NCI-H1436 treated with DMSO at 0.1 percent for 48 hours (cell line): Measurements from ENCODE around the gene ERN1.

Experiments used
- DNase-seq: peaks from one replicate; lab custom pipeline; 2025; lab: John Stamatoyannopoulos, UW

The ERN1 gene

DNA sequence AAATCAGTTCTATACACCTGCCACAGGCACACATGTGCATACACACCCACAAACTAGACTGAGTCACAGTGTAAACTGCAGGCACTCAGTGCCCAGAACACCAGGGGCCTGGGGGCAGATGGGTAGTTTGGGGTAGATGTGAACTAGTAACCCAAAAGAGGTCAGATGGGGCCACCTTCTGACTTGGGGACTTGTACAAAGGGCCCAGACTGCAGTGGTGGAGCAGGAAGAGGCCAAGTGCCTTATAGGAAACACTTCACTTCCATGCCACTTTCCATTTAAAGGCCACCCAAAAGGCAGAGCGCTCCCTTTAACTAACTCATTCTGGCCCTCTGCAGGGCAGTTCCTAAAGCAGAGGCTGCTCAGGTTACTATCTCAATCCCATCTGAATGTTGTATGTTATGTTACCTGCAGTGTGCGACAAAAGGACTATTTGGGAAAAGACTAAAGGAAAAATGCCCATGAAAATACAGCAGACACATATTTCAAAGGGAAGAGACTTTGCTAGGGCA, 27.8 kb upstream of the ERN1 start:
- DNase-seq = no peak

DNA sequence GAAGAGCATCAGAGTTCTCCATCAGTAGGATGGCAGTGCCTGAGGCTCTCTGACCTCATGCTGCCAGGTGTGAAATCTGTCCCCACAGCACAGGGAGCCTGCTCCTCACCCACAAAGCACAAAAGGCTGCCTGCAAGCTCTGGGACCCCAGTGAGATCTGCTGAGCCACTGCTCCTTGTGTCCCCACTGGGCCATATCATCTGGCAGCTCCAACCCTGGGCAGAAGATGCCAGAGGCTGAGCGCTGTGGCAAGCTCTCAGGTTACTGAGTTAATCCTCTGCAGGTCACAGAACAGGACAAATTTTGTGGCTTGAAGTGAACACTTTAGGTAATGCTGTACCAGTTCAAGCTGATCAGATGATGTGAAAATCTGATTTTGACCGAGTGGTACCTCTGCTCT, 26.7 kb upstream of the ERN1 start:
- DNase-seq = no peak

DNA sequence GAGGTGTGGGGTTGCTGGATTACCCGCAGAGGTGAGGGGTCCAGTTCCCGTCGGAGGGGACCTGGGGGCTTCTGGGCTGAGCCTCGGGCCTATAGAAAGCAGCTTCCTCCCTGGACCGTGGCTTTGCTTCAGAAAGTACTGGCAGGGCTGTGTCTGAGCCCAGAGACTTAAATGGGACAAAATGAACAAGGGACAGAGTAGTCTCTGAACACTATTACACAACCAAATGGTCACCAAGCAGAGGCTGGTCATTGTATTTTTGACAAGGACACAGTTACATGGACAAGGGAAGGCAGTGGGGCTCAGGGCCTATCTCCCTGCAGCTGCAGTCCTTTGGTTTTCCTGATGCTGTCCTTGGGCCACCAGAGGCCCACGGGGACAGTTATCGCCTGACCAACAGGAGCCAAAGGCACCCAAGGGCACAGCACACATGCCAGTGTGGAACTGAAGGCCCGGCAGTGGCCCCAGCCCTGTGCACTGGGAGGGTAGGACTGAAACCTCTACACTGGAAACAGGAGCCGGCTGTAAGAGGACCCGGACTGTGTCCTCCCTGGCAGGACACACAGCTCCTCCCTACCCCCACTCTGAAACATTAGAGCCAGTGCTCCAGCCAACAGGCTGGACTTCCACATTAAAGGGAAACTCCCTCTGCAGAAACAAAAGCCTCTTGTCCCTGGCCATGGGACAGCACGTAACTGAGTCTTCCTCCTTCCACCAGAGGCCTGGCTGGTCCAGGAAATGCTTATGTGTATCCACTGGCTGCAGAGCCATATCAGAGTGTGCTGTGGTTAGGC, 26.0 kb upstream of the ERN1 start:
- no peak for DNase-seq

DNA sequence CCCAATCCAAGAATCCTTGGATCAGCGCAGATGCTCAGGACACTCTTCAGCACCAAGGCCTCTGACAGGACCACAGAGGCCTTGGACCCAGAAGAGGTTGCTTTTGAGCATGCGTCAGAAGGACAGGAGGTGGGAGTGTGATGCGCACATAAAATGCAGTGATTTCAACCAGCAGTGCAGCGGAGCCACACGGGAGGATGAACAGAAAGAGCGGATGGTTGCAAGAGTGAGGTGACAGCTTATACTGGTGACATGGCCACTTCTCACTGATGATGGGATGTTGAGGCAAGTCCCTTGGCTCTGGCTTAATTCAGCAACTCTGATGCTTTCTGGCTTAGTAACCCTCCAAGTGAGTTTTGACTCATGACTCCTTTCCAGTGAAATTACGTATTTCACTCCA, 25.2 kb upstream of the ERN1 start:
- no peak for DNase-seq

DNA sequence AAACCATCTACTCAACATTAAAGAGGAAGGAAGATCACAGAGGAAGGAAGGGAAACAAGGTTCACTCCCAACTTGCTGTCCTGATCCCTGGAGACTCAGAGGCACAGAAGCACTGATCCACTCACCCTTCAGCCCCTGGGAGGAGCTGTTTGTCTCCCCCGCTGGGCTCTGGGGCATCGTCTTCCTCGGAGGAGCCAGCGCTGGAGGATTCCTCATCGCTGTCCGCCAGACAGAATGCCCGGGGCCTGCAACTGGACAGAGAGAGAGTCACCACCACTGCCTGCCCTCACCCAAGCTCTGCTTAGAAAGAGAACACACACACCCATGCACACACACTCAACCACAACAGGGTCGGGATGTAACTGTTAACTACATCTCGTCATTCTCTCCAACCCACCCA, 24.8 kb upstream of the ERN1 start:
- DNase-seq = no peak

DNA sequence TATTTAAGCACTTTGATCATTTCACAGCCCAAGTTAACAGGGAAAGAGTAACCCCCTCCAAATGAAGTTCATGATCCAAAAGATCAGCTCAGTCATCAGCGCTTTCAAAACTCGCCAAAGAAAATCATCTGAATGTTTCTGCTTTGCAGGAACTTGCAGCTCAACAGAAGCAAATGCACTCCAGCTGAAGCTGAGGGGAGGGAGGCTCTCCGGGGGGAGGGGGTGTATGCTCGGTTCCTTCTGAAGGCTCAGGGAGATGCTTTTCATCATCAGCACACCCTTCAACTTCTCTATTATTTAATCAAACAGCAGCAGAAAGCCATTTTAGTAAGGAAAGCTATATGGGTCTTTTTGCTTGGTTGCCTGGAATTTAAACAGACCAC, 24.4 kb upstream of the ERN1 start:
- no peak for DNase-seq

DNA sequence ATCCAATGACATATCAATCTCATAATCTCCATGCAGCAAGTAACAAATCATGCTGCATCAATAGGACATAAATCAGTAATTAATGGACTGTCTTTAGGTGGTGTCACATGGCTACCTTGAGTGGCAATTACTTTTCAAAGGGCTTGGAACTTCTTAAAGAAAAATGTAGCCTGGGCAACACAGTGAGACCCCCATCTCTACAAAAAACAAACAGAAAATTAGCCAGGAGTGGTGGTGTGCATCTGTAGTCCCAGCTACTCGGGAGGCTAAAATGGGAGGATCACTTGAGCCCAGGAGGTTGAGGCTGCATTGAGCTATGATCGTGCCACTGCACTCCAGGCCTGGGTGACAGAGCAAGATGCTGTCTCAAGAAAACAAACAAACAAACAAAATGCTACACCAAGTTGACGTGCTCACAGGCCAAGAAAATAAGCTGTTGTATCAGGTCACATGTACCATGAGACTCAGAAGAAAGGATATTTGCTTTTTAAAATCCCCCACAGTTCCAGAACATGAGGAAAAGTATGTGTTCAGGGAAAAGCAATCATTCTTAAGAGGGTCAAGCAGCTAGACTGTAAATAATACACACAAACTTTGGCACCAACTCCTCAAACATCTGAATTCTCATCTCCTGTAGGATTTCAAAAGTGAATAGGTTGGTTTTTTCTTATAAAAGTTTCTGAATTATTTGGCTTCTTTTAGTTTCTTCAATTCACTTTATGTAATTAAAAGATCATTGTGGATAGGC, 23.8 kb upstream of the ERN1 start:
- no peak for DNase-seq

DNA sequence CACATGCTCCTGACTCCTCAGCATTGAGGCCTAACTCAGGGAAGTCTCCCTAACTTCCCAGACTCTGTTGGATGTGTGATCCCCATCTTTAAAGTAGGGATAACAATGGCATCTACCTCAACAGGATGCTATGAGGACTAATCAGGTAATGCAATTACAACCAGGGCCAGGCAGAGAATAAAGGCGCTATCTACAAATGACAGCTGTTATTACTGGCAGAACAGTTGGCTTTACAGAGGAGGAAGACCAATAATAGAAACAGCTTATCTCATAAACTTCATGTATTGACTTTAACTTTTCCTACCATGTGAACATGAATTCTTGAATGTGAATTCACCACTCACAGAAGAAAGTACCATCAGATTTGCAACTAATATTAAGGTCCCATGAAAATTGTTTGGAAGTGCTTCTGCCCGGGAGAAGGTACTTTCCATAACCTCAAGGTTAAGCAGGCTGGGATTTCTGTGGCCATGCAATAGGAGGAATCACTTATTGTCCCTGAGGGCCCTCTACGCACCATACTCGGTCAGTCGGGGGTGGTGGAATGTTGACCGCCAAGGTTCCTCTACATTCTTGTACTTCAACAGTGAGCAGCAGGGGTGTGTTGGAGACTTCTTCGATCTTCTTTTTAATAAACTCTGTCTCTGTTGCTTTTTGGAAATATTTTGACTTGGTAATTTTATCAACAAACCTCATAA, 22.6 kb upstream of the ERN1 start:
- DNase-seq = no peak

DNA sequence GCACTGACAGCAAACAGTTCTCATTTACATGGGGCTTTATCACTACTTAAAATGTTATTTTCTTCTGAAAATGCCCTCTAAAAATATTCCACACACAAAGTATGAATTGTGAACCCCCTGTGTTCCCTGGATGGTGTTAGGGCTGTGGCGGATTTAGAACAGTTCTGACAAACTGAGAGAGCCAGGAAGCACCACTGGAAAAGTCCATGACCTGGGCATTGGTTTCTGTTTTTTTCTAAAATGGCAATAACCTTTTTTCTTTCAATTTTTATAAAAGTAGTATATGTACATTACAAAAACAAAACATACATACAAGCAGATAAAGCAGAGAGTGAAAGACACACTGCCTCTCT, 21.0 kb upstream of the ERN1 start:
- DNase-seq = no peak

DNA sequence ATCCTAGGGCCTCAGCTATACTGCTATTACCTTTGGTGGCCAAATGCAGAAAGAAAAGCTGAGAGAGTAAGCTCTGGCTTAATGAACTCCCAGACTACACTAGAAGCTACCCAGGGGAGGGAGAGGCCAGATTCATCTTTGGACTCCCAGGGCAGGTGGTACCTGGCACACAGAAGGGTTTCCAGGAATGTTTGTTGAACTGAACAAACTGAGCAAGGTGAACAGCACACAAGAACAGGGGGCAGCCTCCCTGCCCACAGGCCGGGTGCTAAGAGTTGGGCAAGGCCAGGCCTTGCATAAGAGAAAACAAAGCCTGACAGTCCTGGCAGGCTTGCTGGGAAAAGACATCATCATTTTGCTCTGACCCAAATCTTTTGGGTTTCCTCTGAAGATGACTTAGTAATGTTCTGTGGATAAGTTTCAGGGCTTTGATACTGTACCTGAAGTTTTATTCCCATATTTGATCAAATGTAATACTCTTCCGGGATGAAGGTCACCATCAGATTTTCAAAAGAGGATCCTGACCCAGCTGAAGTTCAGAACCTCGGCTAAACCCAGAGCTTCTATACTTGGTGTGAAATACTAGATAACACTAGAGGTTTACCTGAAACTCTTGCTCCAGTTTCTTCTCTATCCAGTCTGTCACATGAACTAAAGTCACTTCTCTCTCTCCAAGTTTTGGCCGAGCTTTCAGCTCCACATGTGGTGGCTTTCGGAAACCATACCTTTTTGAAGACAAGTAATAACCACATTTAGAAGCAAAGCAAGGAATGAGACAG, 20.5 kb upstream of the ERN1 start:
- DNase-seq = no peak

DNA sequence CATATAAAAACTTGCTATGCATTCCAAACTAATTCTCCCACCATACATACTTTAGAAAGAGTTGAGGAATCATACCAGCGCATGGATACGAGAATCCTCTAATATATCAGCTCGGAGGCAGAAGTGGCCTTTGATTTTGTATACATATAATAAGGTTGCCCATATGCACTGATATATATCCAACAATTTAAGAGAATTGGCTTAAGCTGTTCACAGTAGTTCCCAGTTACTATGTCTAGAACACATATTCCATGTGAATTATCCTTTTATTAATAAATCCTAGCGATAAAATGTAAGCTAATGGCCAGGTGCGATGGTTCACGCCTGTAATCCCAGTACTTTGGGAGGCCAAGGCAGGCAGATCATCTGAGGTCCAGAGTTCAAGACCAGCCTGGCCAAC, 19.3 kb upstream of the ERN1 start:
- no peak for DNase-seq

DNA sequence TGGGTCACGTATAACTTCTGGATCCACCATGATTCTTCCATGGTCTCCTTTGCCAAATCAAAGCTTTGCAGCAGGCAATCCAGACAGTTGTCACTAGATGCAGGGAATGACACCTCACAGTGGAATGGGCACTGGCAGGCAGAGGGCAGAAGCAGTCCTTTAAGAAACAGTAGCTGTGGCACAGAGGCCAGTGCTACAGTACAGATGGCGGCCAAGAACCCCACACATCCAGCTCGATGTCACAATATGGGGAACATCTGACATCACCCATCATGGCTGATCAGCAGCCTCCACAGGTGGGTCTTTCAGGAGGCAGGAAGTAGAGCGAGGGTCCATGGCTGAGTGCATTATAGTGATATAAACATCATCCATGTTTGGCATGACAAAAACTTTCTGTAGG, 18.8 kb upstream of the ERN1 start:
- no peak for DNase-seq

DNA sequence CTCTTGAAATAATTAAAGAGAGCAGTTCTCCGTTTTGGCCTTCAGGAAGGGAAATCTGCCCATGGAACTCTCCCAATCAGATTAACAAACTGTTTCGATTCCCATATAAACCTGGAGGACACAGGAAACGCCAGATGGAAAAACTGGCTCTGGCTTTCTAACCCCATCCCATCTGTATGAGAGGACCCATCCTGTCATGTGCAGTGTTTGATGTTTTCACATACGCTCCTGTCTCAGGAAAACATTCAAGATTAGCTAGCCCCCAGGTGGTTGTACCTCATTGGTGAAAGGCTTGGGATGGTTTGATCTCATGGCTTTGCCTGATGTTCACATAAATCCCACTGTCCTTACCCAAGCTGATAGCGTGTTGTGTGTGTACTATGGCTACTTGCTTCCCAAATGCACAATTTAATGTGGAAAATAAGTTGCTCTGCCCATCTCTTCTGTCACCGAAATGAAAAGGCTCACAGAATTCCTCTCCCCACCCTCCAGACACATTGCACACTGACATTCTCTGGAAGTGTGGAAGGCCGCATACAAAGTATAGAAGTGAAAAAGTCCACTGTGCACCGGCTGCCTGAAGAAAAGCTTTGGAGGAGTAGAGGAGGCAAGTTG, 18.2 kb upstream of the ERN1 start:
- no peak for DNase-seq

DNA sequence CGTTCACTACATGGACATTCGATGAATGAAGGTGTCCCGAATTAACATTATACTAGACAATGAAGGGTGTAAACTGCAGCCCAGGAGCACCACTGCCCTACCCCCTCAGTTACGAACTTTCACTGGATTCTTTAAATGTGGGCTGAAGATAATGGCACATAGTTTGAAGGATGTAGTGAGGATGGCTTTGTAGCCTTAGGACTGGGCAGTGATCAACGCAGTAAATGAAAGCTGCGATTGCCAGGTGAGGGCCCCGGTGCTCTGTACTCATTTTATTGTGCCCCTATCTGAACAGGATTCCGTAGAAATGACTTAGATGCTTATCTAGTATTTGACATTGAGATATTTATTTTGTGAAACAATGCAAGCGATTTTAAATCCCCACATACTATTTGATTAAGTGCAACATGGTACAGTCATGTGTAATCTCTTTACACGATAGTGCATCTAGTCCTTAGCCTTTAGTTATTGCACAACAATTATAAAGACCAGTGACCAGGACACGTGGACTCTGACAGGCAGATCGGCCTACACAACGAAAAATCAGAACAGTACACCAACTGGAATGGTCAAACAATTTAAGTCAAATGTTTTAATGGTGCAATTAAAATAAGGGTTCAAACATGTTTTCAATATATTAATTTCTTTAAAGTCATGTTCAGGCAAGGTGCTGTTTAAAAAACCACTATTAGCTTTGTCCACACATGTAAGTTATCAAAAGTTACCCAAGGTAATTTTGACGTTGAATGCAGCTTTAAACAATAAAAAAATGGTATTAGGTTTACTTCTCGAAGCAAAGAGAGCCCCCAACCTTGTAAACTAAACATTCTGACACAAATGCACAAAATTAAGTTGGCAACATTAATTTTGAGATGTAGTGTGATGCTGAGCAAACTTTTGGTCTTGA, 17.4 kb upstream of the ERN1 start:
- no peak for DNase-seq

DNA sequence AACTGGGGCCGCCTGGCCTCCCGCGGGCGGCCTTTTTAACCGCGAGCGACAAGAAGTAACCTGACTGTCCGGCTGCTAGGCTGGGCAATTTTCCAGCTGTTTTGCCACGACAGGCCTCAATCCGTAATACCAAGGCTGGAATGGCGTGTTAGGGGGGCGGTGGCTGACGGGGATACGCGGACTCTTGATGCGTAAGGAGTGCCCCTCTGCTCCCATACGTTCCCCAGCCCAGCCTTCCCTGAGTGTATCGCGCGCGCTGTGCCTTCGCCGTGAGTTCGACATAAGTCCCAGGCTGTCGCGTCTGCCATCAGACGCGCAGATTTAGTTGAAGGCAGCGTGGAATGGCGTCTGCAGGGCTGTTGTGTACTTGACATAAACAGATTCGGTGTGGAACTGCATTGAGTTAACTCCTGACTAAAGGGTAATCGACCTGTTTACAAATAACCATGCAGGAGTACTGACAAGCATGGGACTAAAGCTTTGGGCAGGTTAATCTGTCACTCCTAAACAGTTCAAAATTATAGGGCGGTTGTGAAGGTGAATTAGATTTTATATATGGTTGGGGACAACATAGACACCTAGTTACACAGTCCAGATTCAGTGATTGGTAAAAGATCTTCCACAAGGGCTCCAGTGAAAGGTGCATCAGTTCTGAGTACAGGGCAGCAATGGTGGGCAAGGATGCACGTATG, 16.6 kb upstream of the ERN1 start:
- DNase-seq = no peak

DNA sequence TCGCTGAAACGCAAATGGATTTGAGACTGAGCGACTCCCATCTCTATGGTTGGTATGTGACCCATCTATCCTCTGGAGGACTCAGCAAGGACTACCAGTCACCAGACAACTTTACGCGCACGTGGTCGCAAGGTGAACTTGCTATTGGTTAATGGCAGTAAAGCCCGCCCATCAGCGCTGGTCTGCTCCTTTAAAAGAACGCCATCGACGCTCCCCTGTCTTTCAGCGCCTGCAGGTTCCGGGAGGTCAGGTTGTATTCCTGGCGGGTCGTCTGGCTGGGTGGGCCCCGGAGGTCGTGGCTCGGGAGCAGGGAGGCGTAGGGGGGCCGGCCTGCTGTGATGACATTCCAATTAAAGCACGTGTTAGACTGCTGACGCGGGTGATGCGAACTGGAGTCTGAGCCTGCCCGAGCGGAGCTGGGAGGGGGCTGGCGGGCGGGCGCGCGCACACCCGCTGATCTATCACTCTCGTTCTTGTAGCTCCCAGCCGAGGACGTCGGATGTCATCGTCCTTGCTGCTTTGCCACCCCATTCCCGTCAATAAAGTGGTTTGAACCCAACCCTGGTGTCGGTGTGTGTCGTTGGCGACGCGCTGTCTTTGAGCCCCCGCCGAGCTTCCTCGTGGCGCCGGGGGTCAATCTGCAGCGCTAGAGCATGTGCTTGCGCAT, 15.9 kb upstream of the ERN1 start:
- DNase-seq = peak; percentile 99

DNA sequence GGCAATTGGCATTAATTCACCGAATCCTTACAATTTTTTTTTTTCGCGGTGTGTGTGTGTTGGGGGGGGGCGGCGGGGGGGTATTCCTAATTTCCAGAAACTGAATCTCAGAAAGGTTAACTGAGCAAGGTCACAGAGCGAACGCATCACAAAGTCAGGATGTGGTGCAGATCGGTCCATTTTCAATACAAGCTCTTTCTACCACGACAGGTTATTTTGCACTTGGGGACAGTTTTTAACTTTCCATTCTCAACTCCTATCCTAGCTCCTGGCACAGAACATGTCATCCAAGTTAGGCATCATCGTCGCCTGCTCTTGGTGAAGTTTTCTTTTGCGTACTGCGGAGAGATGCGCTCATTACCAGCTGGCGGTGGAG, 15.4 kb upstream of the ERN1 start:
- DNase-seq = no peak

DNA sequence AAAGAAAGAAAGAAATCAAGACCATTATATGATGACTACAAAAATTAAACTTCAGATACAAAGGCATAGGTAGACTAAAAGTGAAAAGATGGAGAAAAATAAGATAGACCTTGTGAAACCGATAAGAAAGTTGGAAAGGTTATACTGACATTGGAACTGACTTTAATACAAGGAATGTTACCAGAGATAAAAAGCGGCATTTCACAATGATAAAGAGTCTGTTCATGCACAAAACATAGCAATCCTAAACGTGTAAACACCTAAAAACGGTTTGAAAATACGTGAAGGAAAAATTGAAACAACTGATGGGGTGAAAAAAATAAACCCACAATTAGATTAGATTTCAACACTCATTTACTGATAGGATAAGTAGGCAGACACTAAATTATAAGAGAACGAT, 9.6 kb upstream of the ERN1 start:
- DNase-seq = no peak

DNA sequence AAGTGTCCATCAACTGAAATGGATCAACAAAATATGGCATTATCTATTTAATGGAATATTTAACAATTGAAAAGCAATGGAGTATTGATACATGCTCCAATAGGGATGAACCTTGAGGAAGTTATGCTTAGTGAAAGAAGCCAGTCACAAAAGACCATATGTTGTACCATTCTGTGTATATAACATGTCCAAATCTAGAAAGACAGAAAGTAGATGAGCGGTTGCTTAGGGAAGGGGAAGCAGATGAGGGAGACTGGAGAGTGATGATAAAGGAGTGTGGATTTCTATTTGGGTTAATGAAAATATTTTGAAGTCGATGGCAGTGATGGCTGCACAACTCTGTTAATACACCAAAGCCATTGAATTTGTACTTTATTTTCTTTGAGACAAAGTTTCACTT, 8.5 kb upstream of the ERN1 start:
- DNase-seq = no peak

DNA sequence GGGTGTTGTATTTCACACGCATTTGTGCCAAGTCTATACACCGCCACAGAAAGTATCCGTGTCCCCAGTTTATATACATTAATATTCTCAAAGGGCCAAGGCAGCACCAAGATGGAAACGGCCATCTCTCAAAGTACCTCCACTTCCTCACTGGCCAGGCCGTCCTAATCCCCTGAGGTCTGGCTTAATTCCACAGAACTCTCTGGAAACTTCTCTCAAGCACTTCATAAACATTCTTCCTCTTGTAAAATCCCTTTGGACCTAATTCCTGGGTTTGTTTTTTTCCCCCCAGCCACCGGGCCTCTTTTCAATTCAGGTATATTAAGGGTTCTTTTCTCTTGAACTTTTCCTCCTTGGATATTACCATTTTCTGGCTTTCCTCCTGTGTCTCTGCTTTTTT, 5.1 kb upstream of the ERN1 start:
- no peak for DNase-seq
